ENCODE results near the gene DPP4.

The DPP4 gene

DNA sequence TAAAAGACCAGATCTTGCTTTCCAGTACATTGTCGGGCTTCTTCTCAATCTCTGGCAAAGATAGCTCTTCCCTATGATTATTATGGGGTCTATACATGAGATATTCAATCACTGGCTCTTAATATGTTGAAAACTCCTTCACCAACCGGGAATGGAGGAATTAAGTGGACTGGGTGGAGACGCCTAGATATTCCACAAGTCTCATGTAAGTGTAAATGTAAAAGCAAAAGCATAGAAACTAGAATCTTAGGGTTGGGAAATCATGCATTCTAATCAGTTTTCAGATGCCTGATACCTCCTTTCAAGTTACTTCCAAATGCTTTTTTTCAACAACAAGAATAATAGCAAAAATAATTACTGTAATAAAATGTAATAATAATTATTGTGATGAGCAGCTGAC is 38.0 kb downstream of the DPP4 start:
- no peak overlapping the region for H2AFZ ChIP-seq (ENCODE audit: low read length)
- no peak overlapping the region for H2BK5ac ChIP-seq (ENCODE audit: low read length)
- H3K27ac ChIP-seq (replicated peaks; ENCODE audit: low read length) = no peak overlapping the region
- H3K36me3 ChIP-seq (replicated peaks in 1 of 2; ENCODE audit: control insufficient read depth in 2 of 2, insufficient read depth in 2 of 2, low read length in 2 of 2) = no peaks in the 10 kb centered on the region
- H3K18ac ChIP-seq (ENCODE audit: low read length) = no peak overlapping the region
- WGBS, 2 donors (ENCODE audit: extremely low coverage in 2 of 2, insufficient read length in 2 of 2, insufficient replicate concordance in 1 of 2) = no CpG with 5 or more reads among the region's 3 CpGs
- H3K4ac ChIP-seq (ENCODE audit: low read length) = no peak overlapping the region
- H2BK15ac ChIP-seq (ENCODE audit: low read length) = no peak overlapping the region
- H3K14ac ChIP-seq (ENCODE audit: low read length) = no peak overlapping the region
- no peak for DNase-seq (ENCODE audit: low spot score)
- no peak overlapping the region for H3K4me2 ChIP-seq (ENCODE audit: insufficient read depth, low read length, poor library complexity, severe bottlenecking)
- peaks cover 0 to 10% of the 10 kb centered on the region in 2 donors for H3K4me1 ChIP-seq (ENCODE audit: control insufficient read depth in 2 of 2, insufficient read depth in 1 of 2, low read depth in 1 of 2, low read length in 2 of 2)
- H3K27me3 ChIP-seq (ENCODE audit: control insufficient read depth in 3 of 3, insufficient read depth in 3 of 3, low read depth in 1 of 3, low read length in 3 of 3) = no peaks in the 10 kb centered on the region
- no peaks in the 10 kb centered on the region for H3K79me1 ChIP-seq (ENCODE audit: low read depth, low read length)
- H3K23ac ChIP-seq (ENCODE audit: low read depth, low read length, poor library complexity) = no peak overlapping the region
- H4K91ac ChIP-seq (ENCODE audit: low read depth, low read length, poor library complexity) = no peak overlapping the region
- H3K9me3 ChIP-seq (replicated peaks in 1 of 2; ENCODE audit: control insufficient read depth in 2 of 2, insufficient read depth in 1 of 2, low read depth in 1 of 2, low read length in 2 of 2) = no peaks in the 10 kb centered on the region
- no peak overlapping the region for H2BK12ac ChIP-seq (ENCODE audit: low read length)
- H2AK5ac ChIP-seq (ENCODE audit: low read depth, low read length) = no peak overlapping the region
- H2BK120ac ChIP-seq (ENCODE audit: low read depth, low read length) = no peak overlapping the region
- no peak overlapping the region for H3K4me3 ChIP-seq (ENCODE audit: low read length in 2 of 2)
- H4K8ac ChIP-seq (ENCODE audit: low read depth, low read length) = no peak overlapping the region
- H3K9ac ChIP-seq (ENCODE audit: low read depth, low read length, poor library complexity) = no peak overlapping the region

DNA sequence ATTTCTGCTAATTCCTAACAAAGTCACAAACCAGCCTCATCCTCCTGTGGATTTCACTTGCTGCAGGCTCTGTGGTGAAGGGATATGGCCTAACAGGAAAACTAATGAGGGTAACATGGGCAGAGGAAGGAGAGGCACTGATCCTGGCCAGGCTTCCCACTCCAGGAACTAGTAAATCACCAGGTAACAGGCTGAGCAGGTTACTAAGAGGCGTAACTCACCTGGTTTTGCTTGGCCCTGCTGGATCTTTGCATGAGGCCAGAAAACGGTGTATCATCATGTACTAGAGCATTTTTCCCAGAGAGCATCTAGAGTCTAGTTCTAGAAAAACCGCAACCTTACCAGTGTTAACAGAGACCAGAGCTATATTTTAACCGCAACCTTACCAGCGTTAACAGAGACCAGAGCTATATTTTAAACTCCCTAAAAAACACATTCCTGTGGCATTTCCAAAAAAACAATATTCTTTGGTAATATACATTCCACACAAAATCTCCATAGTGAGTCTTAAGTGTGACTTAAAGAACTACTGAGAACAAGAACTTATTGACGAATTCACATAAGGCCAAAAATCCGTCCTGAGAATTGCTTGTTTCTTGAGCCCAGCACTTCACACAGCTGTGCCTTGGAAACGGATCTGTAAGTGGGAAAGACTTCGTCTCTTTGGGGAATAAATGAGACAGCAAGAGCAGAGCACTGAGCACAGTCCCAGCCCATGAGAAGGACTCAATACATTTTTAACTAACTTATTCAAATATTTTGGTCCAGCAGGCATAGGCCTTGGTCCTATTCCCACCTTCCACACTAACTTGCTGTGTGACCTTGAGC is 43.4 kb downstream of the DPP4 start:
- no CpG with 5 or more reads among the region's 9 CpGs for WGBS, 2 donors (ENCODE audit: extremely low coverage in 2 of 2, insufficient read length in 2 of 2, insufficient replicate concordance in 1 of 2)
- H3K4me1 ChIP-seq (ENCODE audit: control insufficient read depth in 2 of 2, insufficient read depth in 1 of 2, low read depth in 1 of 2, low read length in 2 of 2) = peaks cover 3 to 6% of the 10 kb centered on the region in 2 donors
- H3K4me3 ChIP-seq (ENCODE audit: low read length in 2 of 2) = no peak overlapping the region
- peaks cover 2% of the 10 kb centered on the region for H3K79me1 ChIP-seq (ENCODE audit: low read depth, low read length)
- no peak overlapping the region for H4K8ac ChIP-seq (ENCODE audit: low read depth, low read length)
- H3K23ac ChIP-seq (ENCODE audit: low read depth, low read length, poor library complexity) = no peak overlapping the region
- no peak overlapping the region for H2BK12ac ChIP-seq (ENCODE audit: low read length)
- no peak overlapping the region for H3K4me2 ChIP-seq (ENCODE audit: insufficient read depth, low read length, poor library complexity, severe bottlenecking)
- no peaks in the 10 kb centered on the region for H3K27me3 ChIP-seq (ENCODE audit: control insufficient read depth in 3 of 3, insufficient read depth in 3 of 3, low read depth in 1 of 3, low read length in 3 of 3)
- H2BK120ac ChIP-seq (ENCODE audit: low read depth, low read length) = no peak overlapping the region
- H3K27ac ChIP-seq (replicated peaks; ENCODE audit: low read length) = no peak overlapping the region
- no peaks in the 10 kb centered on the region for H3K36me3 ChIP-seq (replicated peaks in 1 of 2; ENCODE audit: control insufficient read depth in 2 of 2, insufficient read depth in 2 of 2, low read length in 2 of 2)
- H3K4ac ChIP-seq (ENCODE audit: low read length) = no peak overlapping the region
- H2AFZ ChIP-seq (ENCODE audit: low read length) = peak overlapping the region; percentile 31
- no peak overlapping the region for H2BK5ac ChIP-seq (ENCODE audit: low read length)
- H3K14ac ChIP-seq (ENCODE audit: low read length) = no peak overlapping the region
- H3K9ac ChIP-seq (ENCODE audit: low read depth, low read length, poor library complexity) = no peak overlapping the region
- no peak for DNase-seq (ENCODE audit: low spot score)
- no peak overlapping the region for H3K18ac ChIP-seq (ENCODE audit: low read length)
- H4K91ac ChIP-seq (ENCODE audit: low read depth, low read length, poor library complexity) = no peak overlapping the region
- H2BK15ac ChIP-seq (ENCODE audit: low read length) = no peak overlapping the region
- H3K9me3 ChIP-seq (replicated peaks in 1 of 2; ENCODE audit: control insufficient read depth in 2 of 2, insufficient read depth in 1 of 2, low read depth in 1 of 2, low read length in 2 of 2) = no peaks in the 10 kb centered on the region
- no peak overlapping the region for H2AK5ac ChIP-seq (ENCODE audit: low read depth, low read length)

DNA sequence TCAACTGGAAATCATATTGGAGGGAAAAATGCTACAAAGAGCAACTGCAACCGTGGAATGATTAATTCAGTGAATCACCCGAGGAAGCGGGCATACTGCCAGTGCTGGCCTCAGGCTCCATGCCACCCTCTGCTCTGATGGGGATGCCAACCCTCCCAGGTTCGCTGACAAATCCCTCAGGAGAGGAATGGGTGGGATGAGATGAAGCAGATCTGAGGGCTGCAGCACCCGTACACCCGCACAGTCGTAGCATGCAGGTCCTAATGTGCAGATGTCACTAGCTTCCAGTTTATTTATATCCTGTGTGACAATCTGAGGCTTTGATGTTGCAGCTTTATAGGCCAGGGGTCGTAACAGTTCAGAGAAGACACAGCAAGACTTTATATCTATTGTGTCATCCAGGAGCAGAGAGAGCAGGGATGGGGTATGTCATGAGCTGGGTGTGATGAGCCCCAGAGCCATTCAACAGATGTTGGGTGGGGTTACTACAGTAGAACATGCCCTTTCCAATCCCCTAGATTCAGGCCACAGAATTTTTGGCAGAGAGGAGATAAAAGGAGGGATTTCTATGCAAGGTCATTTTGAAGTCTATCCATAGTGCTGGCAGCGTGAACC is 44.6 kb downstream of the DPP4 start:
- Histone ChIP-seq H3K18ac (ENCODE audit: low read length) (no peak overlapping the region), H3K4me2 (ENCODE audit: insufficient read depth, low read length, poor library complexity, severe bottlenecking) (no peak overlapping the region), H3K9me3 (replicated peaks in 1 of 2; ENCODE audit: control insufficient read depth in 2 of 2, insufficient read depth in 1 of 2, low read depth in 1 of 2, low read length in 2 of 2) (no peaks in the 10 kb centered on the region), H3K4me3 (ENCODE audit: low read length in 2 of 2) (no peak overlapping the region), H3K36me3 (replicated peaks in 1 of 2; ENCODE audit: control insufficient read depth in 2 of 2, insufficient read depth in 2 of 2, low read length in 2 of 2) (no peaks in the 10 kb centered on the region), H3K9ac (ENCODE audit: low read depth, low read length, poor library complexity) (peak overlapping the region; percentile 50), H2BK120ac (ENCODE audit: low read depth, low read length) (no peak overlapping the region), H3K4me1 (ENCODE audit: control insufficient read depth in 2 of 2, insufficient read depth in 1 of 2, low read depth in 1 of 2, low read length in 2 of 2) (peaks cover 4 to 6% of the 10 kb centered on the region in 2 donors), H2BK12ac (ENCODE audit: low read length) (no peak overlapping the region), H2AK5ac (ENCODE audit: low read depth, low read length) (no peak overlapping the region), H3K4ac (ENCODE audit: low read length) (no peak overlapping the region), H3K27me3 (ENCODE audit: control insufficient read depth in 3 of 3, insufficient read depth in 3 of 3, low read depth in 1 of 3, low read length in 3 of 3) (no peaks in the 10 kb centered on the region), H2BK15ac (ENCODE audit: low read length) (no peak overlapping the region), H3K14ac (ENCODE audit: low read length) (no peak overlapping the region), H2BK5ac (ENCODE audit: low read length) (no peak overlapping the region), H3K79me1 (ENCODE audit: low read depth, low read length) (peaks cover 2% of the 10 kb centered on the region), H4K8ac (ENCODE audit: low read depth, low read length) (no peak overlapping the region), H3K23ac (ENCODE audit: low read depth, low read length, poor library complexity) (no peak overlapping the region), H3K27ac (replicated peaks; ENCODE audit: low read length) (no peak overlapping the region), H4K91ac (ENCODE audit: low read depth, low read length, poor library complexity) (peak overlapping the region; percentile 67), H2AFZ (ENCODE audit: low read length) (no peak overlapping the region)
- WGBS, 2 donors (ENCODE audit: extremely low coverage in 2 of 2, insufficient read length in 2 of 2, insufficient replicate concordance in 1 of 2) = no CpG with 5 or more reads among the region's 9 CpGs
- DNase-seq (ENCODE audit: low spot score) = no peak

DNA sequence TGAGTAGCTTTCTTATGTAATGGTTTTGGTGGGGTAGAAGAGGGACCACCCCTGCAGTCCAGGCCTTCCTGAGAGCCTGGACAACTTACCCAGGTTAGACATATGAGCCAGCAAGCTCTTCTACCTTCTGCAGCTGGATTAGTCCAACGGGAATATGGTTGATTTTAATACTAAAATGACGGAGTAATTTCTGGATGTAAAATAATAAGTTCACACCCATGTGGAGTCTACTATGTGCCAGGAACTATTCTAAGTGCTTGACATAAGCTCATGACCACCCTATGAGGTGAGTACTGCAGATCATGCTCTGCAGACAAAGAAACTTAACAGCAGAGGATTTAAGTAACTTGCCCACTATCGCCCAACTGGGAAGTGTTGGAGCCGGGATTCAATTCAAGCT is 45.5 kb downstream of the DPP4 start:
- no peak overlapping the region for H2AK5ac ChIP-seq (ENCODE audit: low read depth, low read length)
- no peak overlapping the region for H2BK15ac ChIP-seq (ENCODE audit: low read length)
- H3K4ac ChIP-seq (ENCODE audit: low read length) = no peak overlapping the region
- no peak overlapping the region for H3K14ac ChIP-seq (ENCODE audit: low read length)
- no peak overlapping the region for H3K23ac ChIP-seq (ENCODE audit: low read depth, low read length, poor library complexity)
- no peak overlapping the region for H2BK120ac ChIP-seq (ENCODE audit: low read depth, low read length)
- H4K91ac ChIP-seq (ENCODE audit: low read depth, low read length, poor library complexity) = no peak overlapping the region
- H3K27ac ChIP-seq (replicated peaks; ENCODE audit: low read length) = no peak overlapping the region
- no peaks in the 10 kb centered on the region for H3K27me3 ChIP-seq (ENCODE audit: control insufficient read depth in 3 of 3, insufficient read depth in 3 of 3, low read depth in 1 of 3, low read length in 3 of 3)
- H2BK12ac ChIP-seq (ENCODE audit: low read length) = no peak overlapping the region
- H3K9ac ChIP-seq (ENCODE audit: low read depth, low read length, poor library complexity) = no peak overlapping the region
- no peak for DNase-seq (ENCODE audit: low spot score)
- no CpG with 5 or more reads among the region's 4 CpGs for WGBS, 2 donors (ENCODE audit: extremely low coverage in 2 of 2, insufficient read length in 2 of 2, insufficient replicate concordance in 1 of 2)
- H3K18ac ChIP-seq (ENCODE audit: low read length) = no peak overlapping the region
- peaks cover 4 to 6% of the 10 kb centered on the region in 2 donors for H3K4me1 ChIP-seq (ENCODE audit: control insufficient read depth in 2 of 2, insufficient read depth in 1 of 2, low read depth in 1 of 2, low read length in 2 of 2)
- H3K79me1 ChIP-seq (ENCODE audit: low read depth, low read length) = peaks cover 2% of the 10 kb centered on the region
- no peak overlapping the region for H2AFZ ChIP-seq (ENCODE audit: low read length)
- no peaks in the 10 kb centered on the region for H3K36me3 ChIP-seq (replicated peaks in 1 of 2; ENCODE audit: control insufficient read depth in 2 of 2, insufficient read depth in 2 of 2, low read length in 2 of 2)
- H3K4me2 ChIP-seq (ENCODE audit: insufficient read depth, low read length, poor library complexity, severe bottlenecking) = no peak overlapping the region
- no peak overlapping the region for H4K8ac ChIP-seq (ENCODE audit: low read depth, low read length)
- no peak overlapping the region for H3K4me3 ChIP-seq (ENCODE audit: low read length in 2 of 2)
- H2BK5ac ChIP-seq (ENCODE audit: low read length) = no peak overlapping the region
- no peaks in the 10 kb centered on the region for H3K9me3 ChIP-seq (replicated peaks in 1 of 2; ENCODE audit: control insufficient read depth in 2 of 2, insufficient read depth in 1 of 2, low read depth in 1 of 2, low read length in 2 of 2)
